Measurements from ENCODE around the gene CLASRP. TPM values are rescaled to one million over a fixed set of nuclear protein-coding genes. Genes with fewer than 3 reads are reported as not detected.
A peak's percentile ranks its signal among the peaks of the same experiment; 100 is the strongest.

The CLASRP gene
- total RNA-seq, 1 experiment from 2014 or later, result 87.1 TPM

- no peak overlapping the region for H2BK15ac ChIP-seq (ENCODE audit: low read depth, low read length)
- no peak overlapping the region for H4K5ac ChIP-seq (ENCODE audit: insufficient read length, low read depth, low read length)
- no peak overlapping the region for H3K56ac ChIP-seq (ENCODE audit: insufficient read length, low read depth, low read length)
- no peaks in the 10 kb centered on the region for H3K27me3 Mint-ChIP-seq (ENCODE audit: low read depth)
- no peak overlapping the region for H3K4me3 Mint-ChIP-seq
- DNase-seq, result peak; percentile 46
- H3K36me3 Mint-ChIP-seq (ENCODE audit: insufficient read depth in 1 of 3, low read depth in 3 of 3), result peaks cover 0 to 4% (median 3%) of the 10 kb centered on the region in 3 experiments; a peak in 2 of 7 replicates
- peak overlapping the region; percentile 44 to 77 (median 54); a peak in 2 of 7 replicates for H3K27ac Mint-ChIP-seq
- H3K79me2 ChIP-seq (ENCODE audit: insufficient read depth, low read length), result no peaks in the 10 kb centered on the region
- no peak overlapping the region for H2AK5ac ChIP-seq (ENCODE audit: insufficient read length, low read length)
- H4K20me1 ChIP-seq (ENCODE audit: control insufficient read depth, insufficient read depth, insufficient read length), result no peaks in the 10 kb centered on the region
- H3K27ac ChIP-seq (ENCODE audit: insufficient read length, low read depth, low read length), result no peak overlapping the region
- no peaks in the 10 kb centered on the region for H3K27me3 ChIP-seq (ENCODE audit: insufficient read depth, low read length)
- no peak overlapping the region for H2BK12ac ChIP-seq (ENCODE audit: insufficient read length, low read depth, low read length)
- 0 out of 4 replicates have a peak, but pooled peaks cover 0 to 2% of the 10 kb centered on the region in 2 experiments for H3K4me1 Mint-ChIP-seq
- no peak overlapping the region for H3K4ac ChIP-seq (ENCODE audit: low read depth, low read length)
- no peaks in the 10 kb centered on the region for H3K79me1 ChIP-seq (ENCODE audit: insufficient read depth, low read depth, low read length, poor library complexity, severe bottlenecking)
- no peaks in the 10 kb centered on the region for H3K9me3 Mint-ChIP-seq
- H3K9ac ChIP-seq (ENCODE audit: extremely low read depth, insufficient read length, low read length), result no peak overlapping the region
- H3K14ac ChIP-seq (ENCODE audit: insufficient read depth, low read length), result no peak overlapping the region
- no peak overlapping the region for H4K91ac ChIP-seq (ENCODE audit: insufficient read length, low read depth, low read length)
- no peak overlapping the region for H2BK120ac ChIP-seq (ENCODE audit: low read depth, low read length, poor library complexity, severe bottlenecking)
- H3K9me3 ChIP-seq (ENCODE audit: control insufficient read depth, low read depth, low read length), result no peaks in the 10 kb centered on the region
- H3K18ac ChIP-seq (ENCODE audit: insufficient read length, low read depth, low read length), result no peak overlapping the region
- H2BK20ac ChIP-seq (ENCODE audit: low read depth, low read length, poor library complexity, severe bottlenecking), result no peak overlapping the region
- WGBS (ENCODE audit: extremely low coverage, insufficient read length, low lambda C conversion rate), result no CpG with 5 or more reads among the region's 10 CpGs
- no peaks in the 10 kb centered on the region for H3K4me1 ChIP-seq (ENCODE audit: insufficient read depth, low read length)
- no peak overlapping the region for H2AFZ ChIP-seq (ENCODE audit: low read length)
- TF ChIP-seq, protein P1, sequence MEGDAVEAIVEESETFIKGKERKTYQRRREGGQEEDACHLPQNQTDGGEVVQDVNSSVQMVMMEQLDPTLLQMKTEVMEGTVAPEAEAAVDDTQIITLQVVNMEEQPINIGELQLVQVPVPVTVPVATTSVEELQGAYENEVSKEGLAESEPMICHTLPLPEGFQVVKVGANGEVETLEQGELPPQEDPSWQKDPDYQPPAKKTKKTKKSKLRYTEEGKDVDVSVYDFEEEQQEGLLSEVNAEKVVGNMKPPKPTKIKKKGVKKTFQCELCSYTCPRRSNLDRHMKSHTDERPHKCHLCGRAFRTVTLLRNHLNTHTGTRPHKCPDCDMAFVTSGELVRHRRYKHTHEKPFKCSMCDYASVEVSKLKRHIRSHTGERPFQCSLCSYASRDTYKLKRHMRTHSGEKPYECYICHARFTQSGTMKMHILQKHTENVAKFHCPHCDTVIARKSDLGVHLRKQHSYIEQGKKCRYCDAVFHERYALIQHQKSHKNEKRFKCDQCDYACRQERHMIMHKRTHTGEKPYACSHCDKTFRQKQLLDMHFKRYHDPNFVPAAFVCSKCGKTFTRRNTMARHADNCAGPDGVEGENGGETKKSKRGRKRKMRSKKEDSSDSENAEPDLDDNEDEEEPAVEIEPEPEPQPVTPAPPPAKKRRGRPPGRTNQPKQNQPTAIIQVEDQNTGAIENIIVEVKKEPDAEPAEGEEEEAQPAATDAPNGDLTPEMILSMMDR (conservative IDR thresholded peaks at IDR 0.05), result no peak
- H2BK5ac ChIP-seq (ENCODE audit: insufficient read length, low read length), result no peak overlapping the region
- H3K23me2 ChIP-seq (ENCODE audit: insufficient read length, low read depth, low read length, poor library complexity, severe bottlenecking), result no peaks in the 10 kb centered on the region
- H3K4me2 ChIP-seq (ENCODE audit: insufficient read depth, insufficient read length, low read length), result no peak overlapping the region
- no peak overlapping the region for H4K8ac ChIP-seq (replicated peaks; ENCODE audit: insufficient read length, low read depth, low read length)
- no peak overlapping the region for H3T11ph ChIP-seq (ENCODE audit: low read length)
- H3K23ac ChIP-seq (ENCODE audit: insufficient read length, low read depth, low read length), result no peak overlapping the region
Observed at GRCh38 chr19:45008552-45008951, 30.3 kb upstream of the CLASRP start.
